ENCODE data around the gene CDK17. TPM values are rescaled to one million over a fixed set of nuclear protein-coding genes. Genes with fewer than 3 reads are reported as not detected.

CDK17 gene
- total RNA-seq, 4 donors from 2014 or later: 32.4 to 64.7 (median 49.0) TPM

- no peak for DNase-seq
- H3K4me3 ChIP-seq (replicated peaks in 1 of 3): no peak overlapping the region
- peaks cover 0 to 2% of the 10 kb centered on the region in 2 donors for H3K36me3 ChIP-seq
- H3K27me3 ChIP-seq: no peaks in the 10 kb centered on the region
- no peaks in the 10 kb centered on the region for H3K4me1 ChIP-seq
- no peak overlapping the region for H3K27ac ChIP-seq
- no peaks in the 10 kb centered on the region for H3K9me3 ChIP-seq
- intact Hi-C loops (cut with DNase I): no loop called here
- 80 to 82% methylated on average over 2 of the region's 2 CpGs for WGBS, 2 donors
- TF ChIP-seq POLR2A (IDR thresholded peaks at IDR 0.05): no peak
- TF ChIP-seq CTCF (IDR thresholded peaks at IDR 0.05): no peak
These were observed 134.0 kb downstream of the CDK17 start for GRCh38 chr12:96266238-96266637.

GRCh38 chr12:96265836-96266235 is 134.4 kb downstream of the CDK17 start:
- H3K4me1 ChIP-seq: no peaks in the 10 kb centered on the region
- H3K36me3 ChIP-seq: peaks cover 0 to 2% of the 10 kb centered on the region in 2 donors
- no peak for DNase-seq
- H3K4me3 ChIP-seq (replicated peaks in 1 of 3): no peak overlapping the region
- intact Hi-C loops (cut with DNase I): no loop called here
- TF ChIP-seq POLR2A (IDR thresholded peaks at IDR 0.05) (no peak), CTCF (IDR thresholded peaks at IDR 0.05) (no peak)
- H3K27me3 ChIP-seq: no peaks in the 10 kb centered on the region
- no peak overlapping the region for H3K27ac ChIP-seq
- H3K9me3 ChIP-seq: no peaks in the 10 kb centered on the region
- 92 to 98% methylated on average over 1 of the region's 1 CpG for WGBS, 2 donors

GRCh38 chr12:96265400-96265799 is 134.8 kb downstream of the CDK17 start:
- H3K9me3 ChIP-seq: no peaks in the 10 kb centered on the region
- H3K4me3 ChIP-seq (replicated peaks in 1 of 3): no peak overlapping the region
- TF ChIP-seq CTCF (IDR thresholded peaks at IDR 0.05) (no peak), POLR2A (IDR thresholded peaks at IDR 0.05) (no peak)
- WGBS, 2 donors: 96% methylated on average over 2 of the region's 2 CpGs
- no peak for DNase-seq
- no peak overlapping the region for H3K27ac ChIP-seq
- H3K36me3 ChIP-seq: no peaks in the 10 kb centered on the region
- H3K4me1 ChIP-seq: no peaks in the 10 kb centered on the region
- H3K27me3 ChIP-seq: no peaks in the 10 kb centered on the region
- intact Hi-C loops (cut with DNase I): no loop called here

- no peak for TF ChIP-seq CTCF (IDR thresholded peaks at IDR 0.05)
- no peak for TF ChIP-seq POLR2A (IDR thresholded peaks at IDR 0.05)
- H3K9me3 ChIP-seq: no peaks in the 10 kb centered on the region
- intact Hi-C loops (cut with DNase I): no loop called here
- 74 to 75% methylated on average over 11 of the region's 11 CpGs for WGBS, 2 donors
- no peak for DNase-seq
- no peaks in the 10 kb centered on the region for H3K27me3 ChIP-seq
- no peaks in the 10 kb centered on the region for H3K36me3 ChIP-seq
- no peak overlapping the region for H3K27ac ChIP-seq
- H3K4me3 ChIP-seq (replicated peaks in 1 of 3): no peak overlapping the region
- peaks cover under 1 to 2% of the 10 kb centered on the region in 2 donors for H3K4me1 ChIP-seq
These were observed 136.8 kb downstream of the CDK17 start for GRCh38 chr12:96263449-96263902.

GRCh38 chr12:96261557-96261956 is 138.7 kb downstream of the CDK17 start:
- Histone ChIP-seq H3K27me3 (no peaks in the 10 kb centered on the region), H3K4me3 (replicated peaks in 1 of 3) (no peak overlapping the region), H3K36me3 (no peaks in the 10 kb centered on the region), H3K9me3 (no peaks in the 10 kb centered on the region), H3K4me1 (peaks cover 6 to 7% of the 10 kb centered on the region in 2 donors), H3K27ac (no peak overlapping the region)
- DNase-seq: no peak
- intact Hi-C loops (cut with DNase I): no loop called here
- TF ChIP-seq CTCF (IDR thresholded peaks at IDR 0.05) (no peak), POLR2A (IDR thresholded peaks at IDR 0.05) (no peak)
- 83 to 95% methylated on average over 5 of the region's 5 CpGs for WGBS, 2 donors

All from thyroid gland (tissue), 4 donors.